H1 (cell line): ENCODE data around the gene IZUMO4. TPM values are rescaled to one million over a fixed set of nuclear protein-coding genes. Genes with fewer than 3 reads are reported as not detected.

ENCODE experiments used
- CTCF ChIA-PET: fragments of 300-600 bp; sonication (Branson Sonifier 250); formaldehyde crosslinking; loops from one replicate; lab custom pipeline; 2021; ENCODE audit not compliant: partially characterized antibody; lab: Charles Lee
- POLR2A ChIA-PET: fragments of 300-600 bp; sonication (Branson Sonifier 250); formaldehyde crosslinking; loops from one replicate; lab custom pipeline; 2021; ENCODE audit warnings: inconsistent platforms; ENCODE audit not compliant: partially characterized antibody; lab: Charles Lee
- DNase-seq, 2 experiments: peaks; one replicate each; pipeline versions ENCODE4 v3.0.0 to v3.0.0-alpha.2; 2010 to 2022; ENCODE audit warnings: low spot score in 2 of 2, low read depth in 1 of 2, mixed read lengths in 1 of 2
- FAIRE-seq: peaks from 2 replicates; lab custom pipeline; 2011; peaks lifted over from hg19 to GRCh38; lab: Jason Lieb, UNC
- H2AFZ ChIP-seq: 2 replicates; pipeline ENCODE4 v1.8.1; 2012; ENCODE audit warnings: low read length, inconsistent platforms
- H2AK5ac ChIP-seq: 2 replicates; pipeline ENCODE4 v1.6.1; 2013; ENCODE audit warnings: low read depth, low read length
- H2BK120ac ChIP-seq: replicated peaks from 2 replicates; pipeline ENCODE3; 2013; ENCODE audit warnings: low read depth, low read length, inconsistent platforms
- H2BK12ac ChIP-seq: 2 replicates; pipeline ENCODE4 v1.6.1; 2013; ENCODE audit warnings: low read depth, low read length
- H2BK15ac ChIP-seq: 2 replicates; pipeline ENCODE4 v1.6.1; 2013; ENCODE audit warnings: low read length
- H2BK20ac ChIP-seq: 2 replicates; pipeline ENCODE4 v1.6.1; 2013; ENCODE audit warnings: low read length
- H2BK5ac ChIP-seq: 2 replicates; pipeline ENCODE4 v1.6.1; 2013; ENCODE audit warnings: low read depth, low read length
- H3K14ac ChIP-seq: 2 replicates; pipeline ENCODE4 v1.6.1; 2013; ENCODE audit warnings: inconsistent platforms; ENCODE audit not compliant: insufficient read length
- H3K18ac ChIP-seq: 2 replicates; pipeline ENCODE4 v1.6.1; 2013; ENCODE audit warnings: low read length; ENCODE audit errors: extremely low read depth
- H3K23ac ChIP-seq: 2 replicates; pipeline ENCODE4 v1.6.1; 2013; ENCODE audit warnings: inconsistent platforms; ENCODE audit not compliant: insufficient read length
- H3K23me2 ChIP-seq: 2 replicates; pipeline ENCODE4 v1.6.1; 2013; ENCODE audit warnings: low read depth, low read length
- H3K27ac ChIP-seq: 2 replicates; pipeline ENCODE4 v1.6.1; 2011; ENCODE audit warnings: low read depth, low read length, inconsistent platforms
- H3K27me3 ChIP-seq, 4 experiments: replicated peaks in 1 of 4; 1 replicate in 1 of 4; 2 replicates in 3 of 4; pipeline versions ENCODE4 v1.6.1 to v1.8.1; 2011 to 2013; ENCODE audit warnings: low read length in 3 of 4, mild to moderate bottlenecking in 3 of 4, inconsistent platforms in 2 of 4, mixed read lengths in 2 of 4, moderate library complexity in 1 of 4; ENCODE audit not compliant: control insufficient read depth in 3 of 4, insufficient read depth in 3 of 4; ENCODE audit errors: extremely low read depth in 1 of 4
- H3K36me3 ChIP-seq, 4 experiments: 2 replicates each; pipeline versions ENCODE4 v1.6.1 to v1.8.1; 2011 to 2013; ENCODE audit warnings: mild to moderate bottlenecking in 4 of 4, low read length in 3 of 4, moderate library complexity in 2 of 4, control low read depth in 1 of 4, inconsistent platforms in 1 of 4; ENCODE audit not compliant: insufficient read depth in 4 of 4, control insufficient read depth in 2 of 4
- H3K4ac ChIP-seq: replicated peaks from 2 replicates; pipeline ENCODE3; 2013; ENCODE audit warnings: low read length, low read depth, mixed read lengths, inconsistent platforms; ENCODE audit not compliant: insufficient read length
- H3K4me1 ChIP-seq, 4 experiments: replicated peaks in 1 of 4; 1 replicate in 1 of 4; 2 replicates in 3 of 4; pipeline versions ENCODE4 v1.6.1 to v1.8.1; 2011 to 2013; ENCODE audit warnings: low read length in 3 of 4, inconsistent platforms in 2 of 4, mixed read lengths in 1 of 4; ENCODE audit not compliant: insufficient read depth in 4 of 4, control insufficient read depth in 3 of 4
- H3K4me2 ChIP-seq, 2 experiments: 2 replicates each; pipeline versions ENCODE4 v1.6.1 to v1.8.1; 2011 to 2013; ENCODE audit warnings: low read depth in 2 of 2, low read length in 2 of 2, control low read depth in 1 of 2, inconsistent platforms in 1 of 2, mild to moderate bottlenecking in 1 of 2; ENCODE audit not compliant: insufficient read depth in 1 of 2
- H3K4me3 ChIP-seq, 4 experiments: fragments of 200-600, 300-600 bp in 1 of 4; sonication (generic), shearing (Covaris generic), sonication (Bioruptor Twin) in 1 of 4; 2 replicates each; pipeline versions ENCODE4 v1.5.1 to v1.8.1; 2011 to 2016; ENCODE audit warnings: low read length in 4 of 4, low read depth in 3 of 4, control low read depth in 2 of 4, inconsistent platforms in 2 of 4, mild to moderate bottlenecking in 2 of 4, mixed read lengths in 1 of 4, moderate library complexity in 1 of 4; ENCODE audit not compliant: insufficient read depth in 2 of 4; ENCODE audit errors: extremely low read depth in 1 of 4
- H3K56ac ChIP-seq: replicated peaks from 2 replicates; pipeline ENCODE3; 2013; ENCODE audit warnings: low read depth, mild to moderate bottlenecking, mixed read lengths, low read length, inconsistent platforms; ENCODE audit not compliant: insufficient read length
- H3K79me1 ChIP-seq: 2 replicates; pipeline ENCODE4 v1.6.1; 2013; ENCODE audit warnings: low read depth, low read length, control low read depth
- H3K79me2 ChIP-seq, 2 experiments: 2 replicates each; pipeline versions ENCODE4 v1.6.1 to v1.8.1; 2012 to 2013; ENCODE audit warnings: low read length in 2 of 2, mild to moderate bottlenecking in 2 of 2, inconsistent platforms in 1 of 2; ENCODE audit not compliant: insufficient read depth in 2 of 2, control insufficient read depth in 1 of 2
- H3K9ac ChIP-seq, 4 experiments: replicated peaks in 1 of 4; 1 replicate in 1 of 4; 2 replicates in 3 of 4; pipeline versions ENCODE4 v1.6.1 to v1.8.1; 2011 to 2013; ENCODE audit warnings: low read depth in 3 of 4, low read length in 3 of 4, control low read depth in 2 of 4, mild to moderate bottlenecking in 2 of 4, moderate library complexity in 2 of 4, inconsistent platforms in 1 of 4; ENCODE audit errors: extremely low read depth in 1 of 4
- H3K9me3 ChIP-seq, 2 experiments: 2 replicates each; pipeline versions ENCODE4 v1.6.1 to v1.8.1; 2012 to 2013; ENCODE audit warnings: mild to moderate bottlenecking in 2 of 2, moderate library complexity in 2 of 2, control low read depth in 1 of 2, inconsistent platforms in 1 of 2, low read depth in 1 of 2, low read length in 1 of 2, mixed read lengths in 1 of 2; ENCODE audit not compliant: insufficient read depth in 2 of 2
- H4K20me1 ChIP-seq, 2 experiments: replicated peaks in 1 of 2; 2 replicates each; pipeline versions ENCODE3 to v1.8.1; 2011 to 2013; ENCODE audit warnings: inconsistent platforms in 2 of 2, low read length in 2 of 2, mild to moderate bottlenecking in 1 of 2; ENCODE audit not compliant: insufficient read depth in 2 of 2, control insufficient read depth in 1 of 2
- H4K5ac ChIP-seq: 2 replicates; pipeline ENCODE4 v1.6.1; 2013; ENCODE audit warnings: low read length, low read depth, mixed read lengths, inconsistent platforms; ENCODE audit not compliant: insufficient read length
- H4K8ac ChIP-seq: 2 replicates; pipeline ENCODE4 v1.8.0; 2013; ENCODE audit warnings: mild to moderate bottlenecking, moderate library complexity, low read length, inconsistent platforms; ENCODE audit not compliant: insufficient read depth; ENCODE audit errors: extremely low read depth
- H4K91ac ChIP-seq: replicated peaks from 2 replicates; pipeline ENCODE3; 2013; ENCODE audit warnings: low read length, mixed read lengths, inconsistent platforms; ENCODE audit not compliant: insufficient read length
- BACH1 ChIP-seq: IDR thresholded peaks from 2 replicates; pipeline ENCODE4 v1.6.1; 2012; ENCODE audit warnings: low read length, improper control_type of control experiment
- CEBPB ChIP-seq: IDR thresholded peaks from 2 replicates; pipeline ENCODE4 v1.6.1; 2012; ENCODE audit warnings: low read depth, low read length
- EP300 ChIP-seq, 2 experiments: IDR thresholded peaks; 1 replicate in 1 of 2; 2 replicates in 1 of 2; pipeline ENCODE4 v1.6.1; 2011 to 2012; ENCODE audit warnings: low read depth in 2 of 2, low read length in 2 of 2, mild to moderate bottlenecking in 2 of 2, borderline replicate concordance in 1 of 2, inconsistent platforms in 1 of 2, moderate library complexity in 1 of 2
- KDM5A ChIP-seq: fragments of 200-600 bp; IDR thresholded peaks from 2 replicates; pipeline ENCODE4 v1.7.1; 2012; ENCODE audit warnings: mild to moderate bottlenecking, low read length, inconsistent platforms, mixed read lengths
- MAX ChIP-seq: IDR thresholded peaks from 2 replicates; pipeline ENCODE4 v1.6.1; 2012; ENCODE audit warnings: inconsistent platforms
- SP2 ChIP-seq: IDR thresholded peaks from 2 replicates; pipeline ENCODE4 v1.6.1; 2012; ENCODE audit warnings: mild to moderate bottlenecking, low read length, inconsistent platforms
- TBP ChIP-seq: IDR thresholded peaks from 2 replicates; pipeline ENCODE4 v1.6.1; 2011; ENCODE audit warnings: low read depth, low read length, improper control_type of control experiment
- WGBS, 2 experiments: shearing (Covaris generic) in 1 of 2; methylation state at CpG; one replicate each; pipeline versions ENCODE4 v1.1.6 to v1.1.7; 2013 to 2015; ENCODE audit warnings: low lambda C conversion rate in 2 of 2, mixed read lengths in 2 of 2, inconsistent platforms in 1 of 2, low coverage in 1 of 2, missing lambda C conversion rate in 1 of 2; ENCODE audit not compliant: insufficient replicate concordance in 2 of 2, insufficient coverage in 1 of 2, insufficient read length in 1 of 2; ENCODE audit errors: extremely low coverage in 1 of 2, missing lambda C conversion rate in 1 of 2; 5-methylcytosine and 5-hydroxymethylcytosine counted together
- polyA plus RNA-seq, 7 experiments: library from polyadenylated mRNA; depleted of rRNA in 3 of 7; stranded (reverse) in 5 of 7; unstranded in 2 of 7; fragments of >200 nt in 5 of 7; fragments of 200-250 nt in 2 of 7; gene quantifications; 1 replicate in 5 of 7; 2 replicates in 1 of 7; 4 replicates in 1 of 7; pipeline versions ENCODE4 v1.2.1 to v1.2.3, GENCODE V29; 2011 to 2013; ENCODE audit warnings: missing spikeins in 2 of 7, mixed read lengths in 2 of 7
- total RNA-seq: library from RNA; stranded (reverse); fragmentation: NEBNext Ultra II Directional; extraction: Animal tissue kit (Norgen Biotek cat#: 25700); gene quantifications from 2 replicates; pipeline ENCODE4 v1.2.1, GENCODE V29; 2021

The IZUMO4 gene
- total and polyA plus RNA-seq, 2 of the 8 experiments (the other 6 are each of a cell fraction or from before 2014, with no cell fraction given) = 1.8 to 1.9 TPM

DNA sequence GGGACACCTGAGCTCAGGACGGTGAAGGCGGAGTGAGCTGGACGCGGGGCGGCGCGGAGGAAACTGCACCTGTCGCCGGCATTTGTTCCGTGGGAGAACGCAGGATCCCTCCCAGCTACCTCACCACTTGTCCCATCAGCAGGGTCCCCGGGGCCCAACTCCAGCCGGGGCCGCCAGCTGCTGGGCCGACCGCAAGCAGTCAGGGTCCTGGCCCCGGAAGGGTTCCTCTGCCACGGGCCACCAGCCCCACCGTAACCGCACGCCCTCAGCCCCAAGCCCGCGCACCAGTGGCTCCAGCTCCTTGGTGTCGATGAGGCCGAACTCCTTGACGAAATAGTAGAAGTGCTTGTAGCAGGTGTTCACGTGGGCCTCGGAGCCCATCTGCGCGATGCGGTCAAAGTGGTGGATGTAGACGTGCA lies 20.2 kb upstream of the IZUMO4 start:
- WGBS, 2 experiments = 96% methylated on average over 32 of the region's 32 CpGs; no CpG with 5 or more reads in 1 of the 2 experiments
- Histone ChIP-seq H3K4me3 (no peak overlapping the region), H3K4me2 (no peak overlapping the region), H3K14ac (no peak overlapping the region), H4K20me1 (no peaks in the 10 kb centered on the region), H3K4ac (no peak overlapping the region), H2BK15ac (no peak overlapping the region), H4K8ac (no peak overlapping the region), H3K27me3 (no peaks in the 10 kb centered on the region), H4K5ac (no peak overlapping the region), H2BK20ac (no peak overlapping the region), H2BK120ac (no peak overlapping the region), H3K9ac (no peak overlapping the region), H2AK5ac (no peak overlapping the region), H3K23me2 (no peaks in the 10 kb centered on the region), H3K27ac (no peak overlapping the region), H3K23ac (no peak overlapping the region), H3K79me2 (no peaks in the 10 kb centered on the region), H3K18ac (no peak overlapping the region), H3K4me1 (no peaks in the 10 kb centered on the region), H2BK5ac (no peak overlapping the region), H3K9me3 (no peaks in the 10 kb centered on the region), H2BK12ac (no peak overlapping the region), H3K56ac (no peak overlapping the region), H4K91ac (no peak overlapping the region), H3K79me1 (no peaks in the 10 kb centered on the region), H2AFZ (no peak overlapping the region), H3K36me3 (peaks cover 0 to 3% (median 0%) of the 10 kb centered on the region in 4 experiments; a peak in 3 of 8 replicates)
- DNase-seq (no peak), FAIRE-seq (no peak)
- CTCF ChIA-PET = interaction anchor here (0.6 to 1.4 kb wide), 5 partner anchors 9 to 178 kb away, joined by 3 to 4 read pairs (median 3); partner anchors contain the start of gene MOB3A
- POLR2A ChIA-PET = interaction anchor here (0.9 to 1.6 kb wide), 2 partner anchors 25 to 44 kb away, joined by 3 to 4 read pairs; no protein-coding TSS in a partner anchor
- no peak for TF ChIP-seq TBP
- TF ChIP-seq BACH1 = no peak
- no peak for TF ChIP-seq CEBPB
- TF ChIP-seq MAX = no peak
- TF ChIP-seq EP300 (IDR thresholded peaks at IDR 0.05; ENCODE audit: borderline replicate concordance in 1 of 2, low read depth in 2 of 2, low read length in 2 of 2) = no peak
- TF ChIP-seq KDM5A = no peak
- TF ChIP-seq SP2 = no peak
